ENCODE data around the gene AGAP1.

AGAP1 gene

GRCh38 chr2:235723371-235723770, 229.5 kb downstream of the AGAP1 start:
- no peak for DNase-seq

- no peak for DNase-seq
Measured at GRCh38 chr2:235723811-235724465, 230.1 kb downstream of the AGAP1 start.

- DNase-seq: peak; percentile 42
Measured at GRCh38 chr2:235725016-235725489, 231.2 kb downstream of the AGAP1 start.

- DNase-seq: no peak
Measured at GRCh38 chr2:235725841-235726240, 232.0 kb downstream of the AGAP1 start.

GRCh38 chr2:235726554-235726953, 232.7 kb downstream of the AGAP1 start:
- no peak for DNase-seq

GRCh38 chr2:235727174-235727573, 233.3 kb downstream of the AGAP1 start:
- DNase-seq: no peak

GRCh38 chr2:235727891-235728799, 234.3 kb downstream of the AGAP1 start:
- DNase-seq: no peak

- DNase-seq: no peak
Measured at GRCh38 chr2:235728800-235729556, 235.1 kb downstream of the AGAP1 start.

- DNase-seq: no peak
Measured at GRCh38 chr2:235729557-235729947, 235.7 kb downstream of the AGAP1 start.

- DNase-seq: no peak
Measured at GRCh38 chr2:235730115-235730514, 236.3 kb downstream of the AGAP1 start.

GRCh38 chr2:235733761-235734160, 239.9 kb downstream of the AGAP1 start:
- DNase-seq: no peak

- DNase-seq: no peak
Measured at GRCh38 chr2:235734168-235734567, 240.3 kb downstream of the AGAP1 start.

GRCh38 chr2:235734688-235735231, 240.9 kb downstream of the AGAP1 start:
- no peak for DNase-seq

- DNase-seq: no peak
Measured at GRCh38 chr2:235737396-235737795, 243.6 kb downstream of the AGAP1 start.

- DNase-seq: no peak
Measured at GRCh38 chr2:235737840-235738239, 244.0 kb downstream of the AGAP1 start.

GRCh38 chr2:235739704-235740415, 246.0 kb downstream of the AGAP1 start:
- DNase-seq: no peak

- DNase-seq: peak; percentile 63
Measured at GRCh38 chr2:235740821-235741220, 247.0 kb downstream of the AGAP1 start.

GRCh38 chr2:235744161-235744560, 250.3 kb downstream of the AGAP1 start:
- no peak for DNase-seq

- no peak for DNase-seq
Measured at GRCh38 chr2:235745597-235745996, 251.8 kb downstream of the AGAP1 start.

GRCh38 chr2:235746257-235746934, 252.6 kb downstream of the AGAP1 start:
- DNase-seq: peak; percentile 81

GRCh38 chr2:235747001-235747785, 253.3 kb downstream of the AGAP1 start:
- no peak for DNase-seq
